Urinary bladder (tissue), 4 donors: ENCODE results near the gene SHKBP1. TPM values are rescaled to one million over a fixed set of nuclear protein-coding genes. Genes with fewer than 3 reads are reported as not detected.
A peak's percentile ranks its signal among the peaks of the same experiment; 100 is the strongest.
"Not testable (repeated sequence)": the region's sequence is repeated elsewhere in the genome, so short reads cannot be mapped to it uniquely, and the experiment has no call there.

Source experiments
- DNase-seq: peaks from one replicate; pipeline ENCODE4 v3.0.0-alpha.2; 2015; ENCODE audit errors: extremely low spot score
- H3K27ac ChIP-seq: one replicate; pipeline ENCODE4 v1.5.1; 2013; ENCODE audit warnings: low read depth, mild to moderate bottlenecking, moderate library complexity
- H3K36me3 ChIP-seq: one replicate; pipeline ENCODE4 v1.6.1; 2013; ENCODE audit warnings: mild to moderate bottlenecking, moderate library complexity; ENCODE audit not compliant: insufficient read depth
- H3K4me1 ChIP-seq: one replicate; pipeline ENCODE4 v1.6.1; 2013; ENCODE audit warnings: mild to moderate bottlenecking, moderate library complexity; ENCODE audit not compliant: insufficient read depth
- H3K4me3 ChIP-seq: one replicate; pipeline ENCODE4 v1.5.1; 2013; ENCODE audit warnings: low read depth, low read length
- WGBS: extraction: QIAGEN DNeasy Blood & Tissue Kit; methylation state at CpG from one replicate; pipeline ENCODE4 v1.1.7; 2013; 5-methylcytosine and 5-hydroxymethylcytosine counted together
- polyA plus RNA-seq: library from polyadenylated mRNA; stranded (reverse); fragments of 200-250 nt; gene quantifications from one replicate; pipeline ENCODE4 v1.2.3, GENCODE V29; 2013
- total RNA-seq: library from RNA; depleted of rRNA; stranded (reverse); fragments of >200 nt; gene quantifications from one replicate; pipeline ENCODE4 v1.2.3, GENCODE V29; 2014
- donor health status: healthy with polysubstance abuse.
- donor health status: healthy.

SHKBP1 gene
- total RNA-seq (10.2 TPM), polyA plus RNA-seq (77.9 TPM)

DNA sequence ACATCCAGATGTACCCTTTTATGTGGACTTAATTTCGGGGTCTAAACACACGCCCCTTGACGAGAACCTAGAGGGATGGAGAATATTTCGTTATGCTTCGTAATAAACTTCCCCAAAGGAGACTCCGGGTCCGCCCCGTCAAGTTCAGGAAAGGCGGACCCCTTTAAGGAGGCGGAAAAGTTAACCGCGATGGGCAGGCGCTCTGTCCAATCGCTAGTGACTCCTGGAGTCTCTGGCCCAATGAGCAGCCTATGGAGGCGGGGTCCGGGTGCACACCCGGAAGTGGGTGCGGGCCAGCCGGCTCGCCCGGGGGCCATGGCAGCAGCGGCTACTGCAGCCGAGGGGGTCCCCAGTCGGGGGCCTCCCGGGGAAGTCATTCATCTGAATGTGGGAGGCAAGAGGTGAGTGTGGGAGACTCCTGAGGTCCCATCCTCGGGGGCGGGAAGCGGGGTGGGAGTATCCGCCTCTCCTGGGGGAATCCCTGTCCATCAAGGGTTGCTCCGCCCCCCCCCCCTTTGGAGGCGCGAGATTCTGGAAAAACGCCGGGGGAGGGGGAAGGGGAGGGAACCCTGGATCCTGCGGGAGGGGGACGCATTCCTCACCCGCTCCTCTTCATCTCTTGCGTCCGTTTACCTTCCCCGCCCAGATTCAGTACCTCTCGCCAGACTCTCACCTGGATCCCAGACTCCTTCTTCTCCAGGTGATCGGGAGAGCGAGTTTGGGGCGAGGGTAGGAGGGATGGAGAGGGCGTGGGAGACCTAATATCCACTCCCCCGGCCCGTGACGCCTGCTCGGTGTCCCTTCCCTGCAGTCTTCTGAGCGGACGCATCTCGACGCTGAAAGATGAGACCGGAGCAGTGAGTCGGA, at the start of gene SHKBP1:
SHKBP1 (plus strand) TSS at position 289 of the 867 bp plus-strand sequence; CDS start at position 316, 27 bp downstream.
- Histone ChIP-seq H3K27ac (no peak within 1 kb of the TSS), H3K4me3 (peak within 1 kb of the TSS; percentile 78), H3K4me1 (no peaks in the 10 kb centered on the region), H3K36me3 (peaks cover 3% of the 10 kb centered on the region)
- peak; percentile 92 for DNase-seq
- WGBS, result under 1% methylated on average over 54 of the region's 55 CpGs

DNA sequence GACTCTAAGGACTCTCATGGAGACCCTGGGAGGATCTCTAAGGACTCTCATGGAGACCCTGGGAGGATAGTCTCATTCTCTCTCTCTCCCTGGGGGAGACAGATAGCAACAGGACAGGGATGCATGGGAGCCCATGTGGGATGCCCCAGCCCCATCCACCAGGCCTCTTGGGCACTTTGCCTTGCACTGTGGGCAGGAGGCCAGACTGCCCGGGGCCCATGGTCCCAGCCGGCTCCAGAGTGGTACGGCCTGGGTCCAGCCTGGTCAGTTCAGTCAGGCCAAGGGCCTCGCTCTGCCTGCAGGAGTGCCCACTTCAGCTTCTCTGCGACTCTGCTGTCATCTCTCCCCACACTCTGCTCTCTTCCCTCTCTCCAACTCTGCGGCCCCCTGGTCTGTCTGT, 48.6 kb upstream of the SHKBP1 start:
- H3K36me3 ChIP-seq, result no peaks in the 10 kb centered on the region
- WGBS, result 81% methylated on average over 6 of the region's 6 CpGs
- DNase-seq, result no peak
- no peak overlapping the region for H3K4me3 ChIP-seq
- no peak overlapping the region for H3K27ac ChIP-seq
- H3K4me1 ChIP-seq, result no peaks in the 10 kb centered on the region

GRCh38 chr19:40528533-40529092, 48.1 kb upstream of the SHKBP1 start:
- H3K4me3 ChIP-seq, result no peak overlapping the region

GRCh38 chr19:40529093-40529954, 47.3 kb upstream of the SHKBP1 start:
- no peaks in the 10 kb centered on the region for H3K36me3 ChIP-seq
- WGBS, result 2% methylated on average over 54 of the region's 54 CpGs
- peak overlapping the region; percentile 39 for H3K4me3 ChIP-seq
- no peak overlapping the region for H3K27ac ChIP-seq
- DNase-seq, result peak; percentile 43
- H3K4me1 ChIP-seq, result no peaks in the 10 kb centered on the region

More at GRCh38 chr19:40528533-40529092, 48.1 kb upstream of the SHKBP1 start:
- 72% methylated on average over 14 of the region's 14 CpGs for WGBS
- Histone ChIP-seq H3K4me1 (no peaks in the 10 kb centered on the region), H3K27ac (no peak overlapping the region), H3K36me3 (no peaks in the 10 kb centered on the region)
- no peak for DNase-seq

GRCh38 chr19:40530091-40530901, 46.4 kb upstream of the SHKBP1 start:
- H3K27ac ChIP-seq, result no peak overlapping the region
- H3K36me3 ChIP-seq, result no peaks in the 10 kb centered on the region
- 3% methylated on average over 61 of the region's 75 CpGs for WGBS
- no peaks in the 10 kb centered on the region for H3K4me1 ChIP-seq
- peak overlapping the region; percentile 41 for H3K4me3 ChIP-seq
- DNase-seq, result no peak

GRCh38 chr19:40533508-40533907, 43.2 kb upstream of the SHKBP1 start:
- DNase-seq, result no peak
- no peak overlapping the region for H3K27ac ChIP-seq
- no peaks in the 10 kb centered on the region for H3K36me3 ChIP-seq
- H3K4me3 ChIP-seq, result no peak overlapping the region
- WGBS, result 78% methylated on average over 2 of the region's 2 CpGs
- H3K4me1 ChIP-seq, result no peaks in the 10 kb centered on the region

GRCh38 chr19:40534148-40534547, 42.5 kb upstream of the SHKBP1 start:
- H3K36me3 ChIP-seq, result no peaks in the 10 kb centered on the region
- WGBS, result 76% methylated on average over 4 of the region's 4 CpGs
- no peaks in the 10 kb centered on the region for H3K4me1 ChIP-seq
- no peak overlapping the region for H3K27ac ChIP-seq
- H3K4me3 ChIP-seq, result no peak overlapping the region
- no peak for DNase-seq

- DNase-seq, result no peak
- Histone ChIP-seq H3K36me3 (no peaks in the 10 kb centered on the region), H3K4me1 (no peaks in the 10 kb centered on the region), H3K4me3 (no peak overlapping the region), H3K27ac (no peak overlapping the region)
- WGBS, result 69% methylated on average over 4 of the region's 4 CpGs
Observed at GRCh38 chr19:40539070-40539469, 37.6 kb upstream of the SHKBP1 start.

GRCh38 chr19:40542202-40542859, 34.3 kb upstream of the SHKBP1 start:
- no peaks in the 10 kb centered on the region for H3K4me1 ChIP-seq
- no peak overlapping the region for H3K4me3 ChIP-seq
- WGBS, result 28% methylated on average over 6 of the region's 6 CpGs
- peak; percentile 42 for DNase-seq
- no peaks in the 10 kb centered on the region for H3K36me3 ChIP-seq
- no peak overlapping the region for H3K27ac ChIP-seq

GRCh38 chr19:40543029-40543597, 33.6 kb upstream of the SHKBP1 start:
- Histone ChIP-seq H3K4me1 (no peaks in the 10 kb centered on the region), H3K36me3 (no peaks in the 10 kb centered on the region), H3K4me3 (no peak overlapping the region), H3K27ac (no peak overlapping the region)
- 94% methylated on average over 6 of the region's 6 CpGs for WGBS
- DNase-seq, result no peak

- H3K36me3 ChIP-seq, DNase-seq, H3K4me1 ChIP-seq, H3K4me3 ChIP-seq, H3K27ac ChIP-seq: not testable (repeated sequence)
- WGBS, result 81% methylated on average over 3 of the region's 3 CpGs
Observed at GRCh38 chr19:40546153-40546841, 30.4 kb upstream of the SHKBP1 start.

DNA sequence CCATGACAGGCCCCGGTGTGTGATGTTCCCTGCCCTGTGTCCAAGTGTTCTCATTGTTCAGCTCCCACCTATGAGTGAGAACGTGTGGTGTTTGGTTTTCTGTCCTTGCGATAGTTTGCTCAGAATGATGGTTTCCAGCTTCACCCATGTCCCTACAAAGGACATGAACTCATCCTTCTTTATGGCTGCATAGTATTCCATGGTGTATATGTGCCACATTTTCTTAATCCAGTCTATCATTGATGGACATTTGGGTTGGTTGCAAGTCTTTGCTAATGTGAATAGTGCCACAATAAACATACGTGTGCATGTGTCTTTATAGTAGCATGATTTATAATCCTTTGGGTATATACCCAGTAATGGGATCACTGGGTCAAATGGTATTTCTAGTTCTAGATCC, 29.5 kb upstream of the SHKBP1 start:
- not testable (repeated sequence) for H3K4me1 ChIP-seq, H3K36me3 ChIP-seq, H3K27ac ChIP-seq, H3K4me3 ChIP-seq, DNase-seq
- WGBS, result 77% methylated on average over 4 of the region's 4 CpGs
